ENCODE data around the gene CCDC3.

CCDC3 gene

DNA sequence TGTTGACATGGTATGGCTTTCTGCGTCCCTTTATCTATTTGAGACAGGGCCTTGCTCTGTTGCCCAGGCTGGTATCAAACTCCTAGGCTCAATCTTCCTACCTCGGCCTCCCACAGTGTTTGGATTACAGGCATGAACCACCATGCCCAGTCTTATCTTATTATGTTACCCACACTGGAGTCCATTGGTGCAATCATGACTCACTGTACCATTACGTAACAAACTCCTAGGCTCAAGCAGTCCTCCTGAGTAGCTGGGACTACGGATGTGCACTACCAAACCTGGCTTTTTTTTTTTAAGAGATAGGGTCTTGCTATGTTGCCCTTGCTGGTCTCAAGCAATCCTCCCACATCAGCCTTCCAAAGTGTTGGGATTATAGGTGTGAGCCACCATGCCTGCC, 66.7 kb downstream of the CCDC3 start:
- no peak overlapping the region for H3K4me3 ChIP-seq (ENCODE audit: low read depth, low read length)
- no peak for TF ChIP-seq CTCF (IDR thresholded peaks at IDR 0.05; ENCODE audit: control insufficient read depth, extremely low read depth, insufficient read depth)
- no peak for DNase-seq (ENCODE audit: low read depth)

GRCh38 chr10:12929381-12929780, 72.1 kb downstream of the CCDC3 start:
- no peak overlapping the region for H3K4me3 ChIP-seq (ENCODE audit: low read depth, low read length)
- no peak for DNase-seq (ENCODE audit: low read depth)
- TF ChIP-seq CTCF (IDR thresholded peaks at IDR 0.05; ENCODE audit: control insufficient read depth, extremely low read depth, insufficient read depth), result no peak

- DNase-seq (ENCODE audit: low read depth), result no peak
- TF ChIP-seq CTCF (IDR thresholded peaks at IDR 0.05; ENCODE audit: control insufficient read depth, extremely low read depth, insufficient read depth), result no peak
- no peak overlapping the region for H3K4me3 ChIP-seq (ENCODE audit: low read depth, low read length)
These were observed 72.9 kb downstream of the CCDC3 start for GRCh38 chr10:12928571-12928970.

GRCh38 chr10:12927896-12928295, 73.6 kb downstream of the CCDC3 start:
- no peak for DNase-seq (ENCODE audit: low read depth)
- H3K4me3 ChIP-seq (ENCODE audit: low read depth, low read length), result no peak overlapping the region
- no peak for TF ChIP-seq CTCF (IDR thresholded peaks at IDR 0.05; ENCODE audit: control insufficient read depth, extremely low read depth, insufficient read depth)

- no peak overlapping the region for H3K4me3 ChIP-seq (ENCODE audit: low read depth, low read length)
- no peak for TF ChIP-seq CTCF (IDR thresholded peaks at IDR 0.05; ENCODE audit: control insufficient read depth, extremely low read depth, insufficient read depth)
- no peak for DNase-seq (ENCODE audit: low read depth)
These were observed 75.7 kb downstream of the CCDC3 start for GRCh38 chr10:12925845-12926244.

DNA sequence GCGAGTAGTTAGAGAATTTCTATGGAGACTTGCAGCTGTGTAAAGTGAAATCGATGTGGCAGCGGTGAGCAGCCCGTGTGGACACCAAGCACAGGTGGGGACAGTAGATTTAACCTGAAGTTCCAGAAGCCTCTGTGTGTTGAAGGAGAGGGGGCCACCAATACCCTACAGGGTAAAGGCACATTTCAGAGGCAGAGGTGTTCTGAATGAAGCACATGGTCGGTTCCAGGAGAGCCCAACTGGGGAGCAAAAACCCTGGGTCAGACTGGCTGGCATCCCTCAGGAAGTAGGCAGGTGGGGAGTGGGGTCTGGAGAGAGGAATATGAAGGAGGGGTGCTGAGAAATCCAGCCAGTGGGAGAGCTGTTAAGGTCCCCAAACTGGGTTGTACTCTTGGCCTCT, 76.6 kb downstream of the CCDC3 start:
- DNase-seq (ENCODE audit: low read depth), result no peak
- no peak overlapping the region for H3K4me3 ChIP-seq (ENCODE audit: low read depth, low read length)
- TF ChIP-seq CTCF (IDR thresholded peaks at IDR 0.05; ENCODE audit: control insufficient read depth, extremely low read depth, insufficient read depth), result no peak

DNA sequence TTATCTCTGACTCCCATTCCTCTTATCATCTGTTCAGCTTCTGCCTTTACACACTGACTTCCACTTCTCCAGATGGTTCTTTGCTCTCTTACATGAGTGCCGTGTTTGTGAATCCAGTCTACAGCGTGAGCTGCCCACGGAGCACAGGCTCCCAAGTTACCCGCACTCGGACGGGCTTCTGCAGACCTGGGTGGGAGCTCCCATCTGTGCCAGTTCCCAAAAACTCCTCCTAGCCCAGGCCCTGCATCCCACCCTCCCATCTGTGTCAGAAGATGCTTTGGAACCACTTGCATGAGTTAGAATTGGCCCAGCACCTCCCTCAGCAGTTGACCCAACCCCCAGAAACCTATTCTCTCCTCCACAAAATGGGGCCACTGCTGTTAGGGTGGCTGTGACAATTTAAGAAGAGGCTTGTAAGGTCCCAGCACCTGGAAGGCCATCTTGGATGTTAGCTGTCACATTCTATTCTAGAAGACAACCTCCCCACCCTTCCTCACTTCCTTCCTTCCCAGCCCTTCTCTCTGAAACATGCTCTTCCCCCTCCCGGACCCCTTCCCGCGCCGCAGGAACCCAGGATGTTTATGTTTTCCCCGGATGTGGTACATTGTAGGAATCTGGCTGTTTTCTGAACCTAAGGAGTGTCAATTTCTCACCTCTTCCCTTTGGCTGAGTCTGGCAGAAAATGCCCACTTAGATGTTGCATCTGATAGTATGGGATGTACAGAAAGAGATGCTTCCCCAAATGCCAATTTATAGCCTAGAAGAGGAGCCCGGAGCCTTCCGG, 79.2 kb downstream of the CCDC3 start:
- H3K4me3 ChIP-seq (ENCODE audit: low read depth, low read length), result no peak overlapping the region
- no peak for DNase-seq (ENCODE audit: low read depth)
- no peak for TF ChIP-seq CTCF (IDR thresholded peaks at IDR 0.05; ENCODE audit: control insufficient read depth, extremely low read depth, insufficient read depth)
